Measurements from ENCODE around the gene IGFL4.

IGFL4 gene

DNA sequence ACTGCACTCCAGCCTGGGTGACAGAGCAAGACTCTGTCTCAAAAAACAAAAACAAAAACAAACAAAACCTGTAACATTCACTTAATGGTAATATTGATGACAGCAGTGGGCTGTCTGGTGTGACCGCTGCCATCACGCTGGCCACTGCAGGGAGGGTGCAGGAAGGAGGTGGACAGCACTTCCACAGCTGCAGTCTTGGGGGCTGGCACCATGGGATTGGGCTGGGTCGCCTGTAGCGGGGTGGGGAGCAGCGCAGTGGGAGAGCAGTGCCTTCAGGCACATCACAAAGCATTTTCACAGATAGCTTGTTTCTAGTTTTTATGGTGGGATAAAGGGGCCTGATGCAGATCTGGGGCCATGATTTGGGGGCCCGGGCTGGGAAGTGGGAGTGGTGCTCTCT lies 5.3 kb downstream of the IGFL4 start (continued):
- TF ChIP-seq, protein P1, sequence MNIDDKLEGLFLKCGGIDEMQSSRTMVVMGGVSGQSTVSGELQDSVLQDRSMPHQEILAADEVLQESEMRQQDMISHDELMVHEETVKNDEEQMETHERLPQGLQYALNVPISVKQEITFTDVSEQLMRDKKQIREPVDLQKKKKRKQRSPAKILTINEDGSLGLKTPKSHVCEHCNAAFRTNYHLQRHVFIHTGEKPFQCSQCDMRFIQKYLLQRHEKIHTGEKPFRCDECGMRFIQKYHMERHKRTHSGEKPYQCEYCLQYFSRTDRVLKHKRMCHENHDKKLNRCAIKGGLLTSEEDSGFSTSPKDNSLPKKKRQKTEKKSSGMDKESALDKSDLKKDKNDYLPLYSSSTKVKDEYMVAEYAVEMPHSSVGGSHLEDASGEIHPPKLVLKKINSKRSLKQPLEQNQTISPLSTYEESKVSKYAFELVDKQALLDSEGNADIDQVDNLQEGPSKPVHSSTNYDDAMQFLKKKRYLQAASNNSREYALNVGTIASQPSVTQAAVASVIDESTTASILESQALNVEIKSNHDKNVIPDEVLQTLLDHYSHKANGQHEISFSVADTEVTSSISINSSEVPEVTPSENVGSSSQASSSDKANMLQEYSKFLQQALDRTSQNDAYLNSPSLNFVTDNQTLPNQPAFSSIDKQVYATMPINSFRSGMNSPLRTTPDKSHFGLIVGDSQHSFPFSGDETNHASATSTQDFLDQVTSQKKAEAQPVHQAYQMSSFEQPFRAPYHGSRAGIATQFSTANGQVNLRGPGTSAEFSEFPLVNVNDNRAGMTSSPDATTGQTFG (tag by site-specific recombination; IDR thresholded peaks at IDR 0.05; ENCODE audit: borderline replicate concordance): no peak
- TF ChIP-seq, protein P2, sequence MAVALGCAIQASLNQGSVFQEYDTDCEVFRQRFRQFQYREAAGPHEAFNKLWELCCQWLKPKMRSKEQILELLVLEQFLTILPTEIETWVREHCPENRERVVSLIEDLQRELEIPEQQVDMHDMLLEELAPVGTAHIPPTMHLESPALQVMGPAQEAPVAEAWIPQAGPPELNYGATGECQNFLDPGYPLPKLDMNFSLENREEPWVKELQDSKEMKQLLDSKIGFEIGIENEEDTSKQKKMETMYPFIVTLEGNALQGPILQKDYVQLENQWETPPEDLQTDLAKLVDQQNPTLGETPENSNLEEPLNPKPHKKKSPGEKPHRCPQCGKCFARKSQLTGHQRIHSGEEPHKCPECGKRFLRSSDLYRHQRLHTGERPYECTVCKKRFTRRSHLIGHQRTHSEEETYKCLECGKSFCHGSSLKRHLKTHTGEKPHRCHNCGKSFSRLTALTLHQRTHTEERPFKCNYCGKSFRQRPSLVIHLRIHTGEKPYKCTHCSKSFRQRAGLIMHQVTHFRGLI (tag by site-specific recombination; IDR thresholded peaks at IDR 0.05): no peak
- no peak for TF ChIP-seq ZSCAN16 (tag by site-specific recombination; IDR thresholded peaks at IDR 0.05)

DNA sequence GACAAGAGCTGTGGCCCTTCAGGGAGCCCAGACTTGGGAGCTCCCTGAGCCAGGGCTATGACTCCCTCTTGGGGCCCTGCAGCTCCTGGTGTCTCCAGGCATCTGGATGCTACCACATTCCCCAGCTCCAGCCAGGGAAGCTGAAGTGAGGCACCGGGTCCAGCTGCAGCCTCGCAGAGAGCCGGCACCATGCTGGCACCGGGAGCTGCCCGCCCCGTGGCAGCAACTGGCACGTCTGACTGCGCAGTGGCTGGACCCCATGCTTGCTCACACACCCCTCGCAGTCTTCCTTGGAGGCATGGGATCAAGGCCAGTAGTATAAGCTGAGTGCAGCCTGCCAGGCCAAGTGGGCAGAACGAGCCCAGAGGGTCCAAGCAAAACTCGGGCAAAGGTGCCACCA lies 7.4 kb downstream of the IGFL4 start:
- no peak for TF ChIP-seq HOXD13 (CRISPR knock-in tag; IDR thresholded peaks at IDR 0.05; ENCODE audit: borderline replicate concordance)
- TF ChIP-seq, protein P3, sequence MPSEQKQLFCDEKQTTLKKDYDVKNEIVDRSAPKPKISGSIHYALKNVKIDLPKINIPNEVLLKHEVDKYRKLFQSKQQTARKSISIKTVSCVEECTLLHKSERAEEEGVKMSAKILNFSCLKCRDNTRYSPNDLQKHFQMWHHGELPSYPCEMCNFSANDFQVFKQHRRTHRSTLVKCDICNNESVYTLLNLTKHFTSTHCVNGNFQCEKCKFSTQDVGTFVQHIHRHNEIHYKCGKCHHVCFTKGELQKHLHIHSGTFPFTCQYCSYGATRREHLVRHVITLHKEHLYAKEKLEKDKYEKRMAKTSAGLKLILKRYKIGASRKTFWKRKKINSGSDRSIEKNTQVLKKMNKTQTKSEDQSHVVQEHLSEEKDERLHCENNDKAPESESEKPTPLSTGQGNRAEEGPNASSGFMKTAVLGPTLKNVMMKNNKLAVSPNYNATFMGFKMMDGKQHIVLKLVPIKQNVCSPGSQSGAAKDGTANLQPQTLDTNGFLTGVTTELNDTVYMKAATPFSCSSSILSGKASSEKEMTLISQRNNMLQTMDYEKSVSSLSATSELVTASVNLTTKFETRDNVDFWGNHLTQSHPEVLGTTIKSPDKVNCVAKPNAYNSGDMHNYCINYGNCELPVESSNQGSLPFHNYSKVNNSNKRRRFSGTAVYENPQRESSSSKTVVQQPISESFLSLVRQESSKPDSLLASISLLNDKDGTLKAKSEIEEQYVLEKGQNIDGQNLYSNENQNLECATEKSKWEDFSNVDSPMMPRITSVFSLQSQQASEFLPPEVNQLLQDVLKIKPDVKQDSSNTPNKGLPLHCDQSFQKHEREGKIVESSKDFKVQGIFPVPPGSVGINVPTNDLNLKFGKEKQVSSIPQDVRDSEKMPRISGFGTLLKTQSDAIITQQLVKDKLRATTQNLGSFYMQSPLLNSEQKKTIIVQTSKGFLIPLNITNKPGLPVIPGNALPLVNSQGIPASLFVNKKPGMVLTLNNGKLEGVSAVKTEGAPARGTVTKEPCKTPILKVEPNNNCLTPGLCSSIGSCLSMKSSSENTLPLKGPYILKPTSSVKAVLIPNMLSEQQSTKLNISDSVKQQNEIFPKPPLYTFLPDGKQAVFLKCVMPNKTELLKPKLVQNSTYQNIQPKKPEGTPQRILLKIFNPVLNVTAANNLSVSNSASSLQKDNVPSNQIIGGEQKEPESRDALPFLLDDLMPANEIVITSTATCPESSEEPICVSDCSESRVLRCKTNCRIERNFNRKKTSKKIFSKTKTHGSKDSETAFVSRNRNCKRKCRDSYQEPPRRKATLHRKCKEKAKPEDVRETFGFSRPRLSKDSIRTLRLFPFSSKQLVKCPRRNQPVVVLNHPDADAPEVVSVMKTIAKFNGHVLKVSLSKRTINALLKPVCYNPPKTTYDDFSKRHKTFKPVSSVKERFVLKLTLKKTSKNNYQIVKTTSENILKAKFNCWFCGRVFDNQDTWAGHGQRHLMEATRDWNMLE (tag by site-specific recombination; conservative IDR thresholded peaks at IDR 0.05; ENCODE audit: low read depth): no peak
- no peak for TF ChIP-seq ZNF223 (tag by site-specific recombination; IDR thresholded peaks at IDR 0.05)
- no peak for TF ChIP-seq ZFP37 (tag by site-specific recombination; IDR thresholded peaks at IDR 0.05)
- no peak for TF ChIP-seq ZNF677 (tag by site-specific recombination; IDR thresholded peaks at IDR 0.05)
- TF ChIP-seq, protein P4, sequence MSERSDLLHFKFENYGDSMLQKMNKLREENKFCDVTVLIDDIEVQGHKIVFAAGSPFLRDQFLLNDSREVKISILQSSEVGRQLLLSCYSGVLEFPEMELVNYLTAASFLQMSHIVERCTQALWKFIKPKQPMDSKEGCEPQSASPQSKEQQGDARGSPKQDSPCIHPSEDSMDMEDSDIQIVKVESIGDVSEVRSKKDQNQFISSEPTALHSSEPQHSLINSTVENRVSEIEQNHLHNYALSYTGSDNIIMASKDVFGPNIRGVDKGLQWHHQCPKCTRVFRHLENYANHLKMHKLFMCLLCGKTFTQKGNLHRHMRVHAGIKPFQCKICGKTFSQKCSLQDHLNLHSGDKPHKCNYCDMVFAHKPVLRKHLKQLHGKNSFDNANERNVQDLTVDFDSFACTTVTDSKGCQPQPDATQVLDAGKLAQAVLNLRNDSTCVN (tag by site-specific recombination; optimal IDR thresholded peaks at IDR 0.05): no peak
- TF ChIP-seq OVOL3 (tag by site-specific recombination; IDR thresholded peaks at IDR 0.05): no peak
- no peak for TF ChIP-seq ZNF549 (tag by site-specific recombination; IDR thresholded peaks at IDR 0.05)
- TF ChIP-seq ZNF202 (tag by site-specific recombination; IDR thresholded peaks at IDR 0.05; ENCODE audit: borderline replicate concordance): no peak
- no peak for TF ChIP-seq KLF10 (tag by site-specific recombination; IDR thresholded peaks at IDR 0.05)
- no peak for TF ChIP-seq SP7 (tag by site-specific recombination; IDR thresholded peaks at IDR 0.05)
- no peak for TF ChIP-seq FEZF1 (tag by site-specific recombination; IDR thresholded peaks at IDR 0.05)
- TF ChIP-seq TCF7L2 (IDR thresholded peaks at IDR 0.05; ENCODE audit: borderline replicate concordance, low read depth, low read length): no peak
- H3K36me3 ChIP-seq (ENCODE audit: control insufficient read depth in 2 of 2, insufficient read depth in 1 of 2, low read length in 2 of 2): no peaks in the 10 kb centered on the region
- CTCF ChIA-PET: interaction anchor here (0.9 to 21.8 kb wide), 5 partner anchors 10 to 46 kb away, joined by 3 to 625 read pairs (median 4); no protein-coding TSS in a partner anchor
- no peak overlapping the region for H3K4me3 ChIP-seq (ENCODE audit: low read depth, low read length)
- H3K4me1 ChIP-seq (ENCODE audit: control insufficient read depth, insufficient read depth, low read length): peaks cover 8% of the 10 kb centered on the region; the same call in 1 of the 2 replicates
- POLR2A ChIA-PET: interaction anchor here (0.6 to 1.5 kb wide), 4 partner anchors 8 to 104 kb away, joined by 3 to 5 read pairs (median 4); partner anchors contain the start of gene IGFL4
- H3K9me3 ChIP-seq (ENCODE audit: control insufficient read depth, insufficient read depth, low read depth, low read length): no peaks in the 10 kb centered on the region
- no peak overlapping the region for H3K27ac ChIP-seq (ENCODE audit: extremely low read depth, low read depth, low read length)
